ENCODE measurements around the gene CASQ1.

Gene CASQ1

DNA sequence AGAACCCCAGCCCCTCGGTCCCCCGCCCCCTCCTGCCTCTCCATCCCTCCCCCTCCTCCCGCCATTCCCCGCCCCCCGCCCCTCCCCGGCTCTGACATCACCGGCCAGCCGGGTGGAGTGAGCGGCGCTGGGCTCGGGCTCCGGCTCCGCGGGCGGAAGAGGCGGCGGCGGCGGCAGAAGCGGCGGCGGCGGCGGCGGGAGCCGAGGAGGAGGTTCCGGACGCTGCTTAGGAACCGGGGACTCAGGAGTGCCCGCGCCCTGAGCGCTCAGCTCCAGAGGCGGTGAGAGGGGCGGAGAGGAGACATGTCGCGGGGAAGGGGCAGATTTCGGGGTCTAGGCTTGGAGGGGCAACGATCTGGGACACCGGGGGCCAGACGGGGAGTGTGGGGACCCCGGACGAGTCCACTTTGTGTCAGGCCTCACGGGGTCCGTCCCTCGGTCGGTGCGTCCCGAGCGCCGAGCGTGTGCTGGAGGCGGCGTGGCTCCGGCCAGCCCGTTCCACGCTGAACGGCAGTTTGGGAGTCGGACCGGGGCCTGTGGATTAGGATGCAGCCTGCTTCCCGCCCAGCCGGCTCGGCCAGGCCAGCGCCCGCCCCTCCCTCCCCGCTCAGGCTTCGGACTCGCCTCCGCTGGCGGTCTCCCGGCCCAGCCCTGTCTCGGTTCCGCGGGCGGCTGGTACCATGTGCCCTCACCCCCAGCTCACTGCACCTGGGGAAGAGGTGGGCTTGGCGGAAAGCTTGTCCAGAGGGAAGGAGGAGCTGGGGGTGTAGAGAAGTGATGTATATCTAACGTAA lies 15.1 kb downstream of the CASQ1 start, which contains the start of gene PEA15:
TSS of gene PEA15 (plus strand) at position 143 of the 794 bp plus-strand sequence. CDS start 6,161 bp downstream, outside the sequence.
- DNase-seq = peak in 1 of 2 experiments; percentile 66

DNA sequence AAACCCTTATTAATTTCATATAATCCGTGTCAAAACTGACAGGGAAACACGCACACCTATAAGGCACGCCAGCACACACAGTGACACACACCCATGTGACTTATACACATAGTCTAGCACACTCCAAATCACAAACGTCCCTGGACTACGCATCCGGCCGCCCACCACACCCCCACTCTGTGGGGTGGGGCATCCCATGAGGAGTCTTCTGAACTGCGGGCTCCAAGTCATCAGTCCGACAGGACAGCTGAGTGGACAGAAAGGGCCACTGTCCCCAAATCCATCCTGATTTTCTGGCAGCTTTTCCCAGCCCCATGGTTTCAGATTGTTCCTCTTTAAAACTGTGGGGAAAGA lies 15.6 kb downstream of the CASQ1 start:
- DNase-seq = no peak

DNA sequence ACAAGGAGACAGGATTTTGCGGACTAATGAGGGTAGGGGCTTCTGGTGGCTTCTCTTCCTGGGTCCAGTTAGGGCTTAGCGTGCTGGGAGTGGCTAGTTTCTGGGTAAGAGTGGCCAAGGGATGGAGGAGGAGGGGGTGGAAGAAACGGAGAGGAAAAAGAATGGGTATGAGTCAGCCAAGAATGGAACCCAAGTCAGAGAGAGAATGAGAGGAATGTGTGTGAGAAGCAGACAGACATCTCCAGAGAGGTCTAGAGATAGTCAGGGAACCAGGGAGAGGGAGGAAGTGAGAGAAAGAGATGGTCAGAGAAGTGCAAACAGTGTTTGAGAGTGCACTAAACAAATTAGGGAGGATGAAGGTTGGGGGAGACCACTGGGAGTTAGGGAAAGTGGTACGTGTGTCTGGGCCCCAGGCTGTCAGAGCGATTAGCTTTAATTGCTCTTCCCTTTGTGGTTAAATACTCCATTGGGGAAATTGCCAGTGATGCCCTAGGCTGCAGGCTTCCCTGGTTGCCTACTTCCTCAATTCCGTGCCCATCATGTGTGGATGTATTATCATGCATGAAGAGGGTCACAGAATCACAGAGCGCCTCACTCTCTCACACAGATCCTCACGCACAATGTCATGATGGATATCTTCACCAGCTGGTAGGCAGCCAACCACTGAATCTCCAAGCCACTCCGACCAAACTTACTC lies 16.2 kb downstream of the CASQ1 start:
- DNase-seq = no peak

DNA sequence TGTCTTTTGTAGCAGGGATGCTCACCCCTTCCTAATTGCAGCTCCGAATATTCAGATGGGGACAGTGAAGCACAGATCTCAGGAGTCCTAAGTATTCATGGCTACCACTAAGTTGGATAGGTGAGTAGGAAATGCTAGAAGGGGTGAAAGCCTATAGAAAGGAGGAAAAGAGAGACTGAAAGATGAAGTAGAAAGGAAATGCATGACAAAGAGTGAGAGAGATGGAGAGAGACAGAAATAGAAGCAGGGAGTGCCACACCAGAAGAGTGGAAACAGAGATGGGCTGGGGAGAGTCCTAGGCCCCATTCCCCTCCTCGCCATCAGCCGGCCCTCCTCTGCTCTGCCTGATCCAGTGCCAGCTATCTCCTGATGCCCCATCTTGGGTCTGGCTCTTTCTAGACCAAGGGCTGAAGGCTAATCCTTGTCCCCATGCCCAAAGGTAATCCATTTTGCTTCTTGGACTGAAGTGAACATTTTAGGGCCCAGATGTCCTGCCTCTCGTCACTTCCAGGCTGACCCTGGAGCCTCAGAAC lies 16.8 kb downstream of the CASQ1 start:
- no peak for DNase-seq

DNA sequence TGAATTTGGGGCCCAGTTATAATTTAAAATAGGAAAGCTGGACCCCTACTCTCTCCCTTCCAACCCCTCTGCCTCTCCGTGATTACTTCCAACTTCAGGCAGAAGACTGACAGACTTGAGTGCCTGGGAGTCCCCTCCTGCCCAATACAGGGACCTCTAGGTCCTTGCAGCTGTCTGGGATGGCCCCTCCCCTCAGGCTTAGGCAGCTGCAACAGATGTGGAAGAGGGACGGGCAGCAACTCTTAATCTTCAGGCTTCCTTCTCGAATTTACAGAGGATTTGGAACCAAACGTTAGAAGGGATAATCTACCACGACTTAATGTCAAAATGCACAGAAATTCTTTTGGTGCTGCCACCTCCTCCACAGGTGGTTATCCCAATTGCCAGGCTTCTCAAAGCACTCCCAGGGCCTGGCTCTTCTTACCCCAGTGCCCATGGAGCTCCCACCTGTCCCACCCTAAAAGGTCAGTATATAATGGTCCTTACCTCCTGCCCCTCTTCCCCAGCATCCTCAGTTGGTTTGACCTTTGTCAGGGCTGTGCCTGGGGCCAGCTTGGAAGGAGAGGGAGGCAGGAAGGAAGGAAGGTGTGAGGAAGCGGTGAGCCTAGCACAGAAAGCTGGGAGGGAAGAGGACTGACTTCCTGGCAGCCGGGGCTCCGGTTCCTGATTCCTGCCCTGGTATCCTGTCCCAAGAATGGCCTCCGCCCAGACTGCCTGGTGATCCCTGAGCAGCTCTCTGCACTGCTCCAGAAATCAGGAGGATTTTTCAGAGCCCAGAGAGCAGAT lies 17.6 kb downstream of the CASQ1 start:
- no peak for DNase-seq

DNA sequence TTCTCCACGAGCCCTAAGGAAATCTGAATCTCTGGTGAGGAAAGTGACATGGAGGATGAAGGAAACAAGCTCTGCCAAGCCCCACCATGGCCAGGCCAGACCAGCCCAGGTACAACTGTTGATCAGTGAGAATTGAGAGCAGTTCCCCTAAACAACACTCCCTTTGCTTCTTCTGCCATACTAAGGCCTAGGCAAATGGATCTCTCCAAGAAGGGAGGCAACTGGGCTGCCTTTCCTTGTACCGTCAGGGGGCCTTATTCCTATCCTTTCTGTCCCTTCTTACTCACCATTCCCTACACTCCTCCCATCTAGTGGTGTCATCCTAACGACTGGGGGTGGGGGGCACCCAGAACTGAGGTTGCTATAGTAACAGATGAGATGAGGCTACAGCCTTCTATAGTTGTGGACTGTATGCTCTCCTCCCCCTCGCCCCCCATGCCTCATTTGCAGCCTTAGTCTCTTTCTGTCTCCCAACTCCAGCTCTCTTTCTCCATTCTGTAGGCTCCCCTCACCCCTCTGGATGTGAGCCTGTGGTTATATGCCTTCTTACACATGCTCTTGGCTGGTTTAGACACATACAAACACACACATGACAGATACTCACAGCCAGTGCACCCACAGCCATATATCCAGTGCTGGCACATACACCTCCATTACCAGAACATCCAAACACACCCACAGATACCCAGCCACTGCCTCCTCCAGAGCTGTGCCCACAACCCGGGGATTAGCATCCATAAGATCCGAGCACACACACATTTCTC lies 18.4 kb downstream of the CASQ1 start:
- DNase-seq = no peak

DNA sequence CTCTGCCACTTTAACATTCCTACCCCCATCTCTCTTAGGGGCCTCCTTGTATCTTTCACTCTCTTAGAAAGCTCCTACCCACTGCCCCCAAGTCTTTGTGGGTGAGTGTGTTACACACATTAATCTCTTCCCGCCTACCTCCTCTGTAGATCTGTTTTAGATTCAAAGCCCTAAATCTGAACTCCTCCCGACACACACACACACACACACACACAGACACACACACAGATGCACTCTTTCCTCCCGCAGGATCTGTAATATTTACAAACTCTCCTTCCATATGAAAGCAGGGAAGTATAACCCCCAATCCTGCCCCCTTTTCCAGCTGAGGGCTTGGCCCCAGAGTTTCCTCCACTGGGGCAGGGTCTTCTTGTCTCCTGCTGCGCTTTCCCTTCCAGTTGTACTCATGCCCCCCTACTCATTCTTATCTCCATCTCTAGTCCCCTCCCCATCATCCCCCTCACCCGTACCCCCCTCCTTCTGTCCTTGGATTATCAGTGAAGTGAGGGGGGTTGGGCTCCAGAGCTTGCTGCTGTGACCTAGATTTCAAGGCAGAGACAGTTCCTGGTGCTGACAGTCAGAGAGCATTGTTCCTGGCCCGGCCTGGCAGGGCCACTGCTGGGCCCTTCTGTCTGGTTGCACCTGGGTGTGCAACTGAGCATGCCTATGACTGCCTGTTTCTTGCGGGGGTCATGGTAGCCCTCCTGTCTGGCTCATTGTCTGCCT lies 19.1 kb downstream of the CASQ1 start:
- DNase-seq = no peak

DNA sequence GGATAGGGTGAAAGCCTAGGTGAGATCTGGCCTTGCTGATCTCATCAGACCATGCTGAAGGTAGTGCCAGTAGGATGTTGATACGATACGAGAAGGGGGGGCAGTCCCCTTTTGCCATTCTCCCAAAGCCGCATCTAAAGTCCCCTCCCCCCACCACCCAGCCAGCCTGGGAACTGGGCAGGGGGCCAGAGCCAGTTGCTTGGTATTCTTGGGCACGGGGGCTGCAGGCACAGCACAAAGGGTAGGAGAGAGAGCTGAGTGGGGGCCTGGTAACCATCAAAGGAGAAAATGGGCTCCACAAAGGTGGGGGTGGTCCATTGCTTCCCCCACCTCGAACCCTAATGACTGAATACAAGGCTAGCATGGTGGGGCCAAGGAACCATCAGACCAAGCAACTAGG lies 20.2 kb downstream of the CASQ1 start:
- DNase-seq = no peak

DNA sequence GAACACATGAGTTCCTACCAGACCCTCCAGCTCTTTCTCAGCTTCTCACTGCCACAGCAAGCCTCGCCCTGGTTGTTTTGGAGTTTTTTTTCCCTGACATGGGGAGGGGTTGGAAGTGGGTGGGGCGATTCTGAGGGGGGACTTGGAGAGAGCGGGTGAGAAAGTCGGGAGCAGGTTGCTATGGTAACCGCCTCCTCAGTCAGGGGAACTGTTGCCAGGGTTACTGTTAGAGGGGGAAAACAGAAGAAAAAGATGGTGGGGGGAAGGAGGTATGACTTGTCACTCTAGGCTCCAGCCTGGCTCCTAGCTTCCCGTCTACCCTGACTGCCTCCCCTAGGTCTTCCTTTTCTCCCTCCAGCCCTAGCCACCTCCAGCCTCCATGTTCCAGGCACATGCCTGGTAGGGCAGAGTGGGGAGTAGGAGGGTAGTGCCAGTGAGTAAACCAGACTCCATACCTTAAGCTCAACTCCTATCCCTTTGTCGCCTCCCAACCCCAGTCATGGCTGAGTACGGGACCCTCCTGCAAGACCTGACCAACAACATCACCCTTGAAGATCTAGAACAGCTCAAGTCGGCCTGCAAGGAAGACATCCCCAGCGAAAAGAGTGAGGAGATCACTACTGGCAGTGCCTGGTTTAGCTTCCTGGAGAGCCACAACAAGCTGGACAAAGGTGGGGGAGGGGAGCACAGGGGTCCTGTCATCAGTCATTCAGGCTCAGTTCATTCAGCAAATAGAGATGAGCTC lies 20.8 kb downstream of the CASQ1 start:
- DNase-seq = no peak

DNA sequence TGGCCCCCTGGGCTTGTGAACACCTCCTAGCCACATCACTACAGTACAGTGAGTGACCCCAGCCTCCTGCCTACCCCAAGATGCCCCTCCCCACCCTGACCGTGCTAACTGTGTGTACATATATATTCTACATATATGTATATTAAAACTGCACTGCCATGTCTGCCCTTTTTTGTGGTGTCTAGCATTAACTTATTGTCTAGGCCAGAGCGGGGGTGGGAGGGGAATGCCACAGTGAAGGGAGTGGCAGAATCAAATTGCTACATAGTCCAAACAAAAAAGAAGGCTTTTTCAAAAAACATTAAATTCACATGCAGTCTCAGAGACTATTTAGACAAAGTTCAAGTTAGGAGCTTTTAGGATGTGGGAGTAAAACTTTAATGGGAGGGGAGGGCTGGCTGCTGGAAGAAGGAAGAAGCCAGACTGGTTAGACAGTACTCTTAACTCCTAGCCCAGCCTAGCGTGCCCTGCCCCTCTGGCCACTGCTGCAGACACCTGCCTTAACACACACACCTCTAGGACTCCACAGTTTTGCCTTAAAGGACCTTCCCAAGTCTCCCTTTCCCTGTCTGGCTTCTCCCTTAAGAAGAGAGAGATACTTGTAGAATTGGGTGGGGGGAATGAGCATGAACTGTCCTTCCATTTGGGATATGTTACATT lies 24.2 kb downstream of the CASQ1 start:
- no peak for DNase-seq

DNA sequence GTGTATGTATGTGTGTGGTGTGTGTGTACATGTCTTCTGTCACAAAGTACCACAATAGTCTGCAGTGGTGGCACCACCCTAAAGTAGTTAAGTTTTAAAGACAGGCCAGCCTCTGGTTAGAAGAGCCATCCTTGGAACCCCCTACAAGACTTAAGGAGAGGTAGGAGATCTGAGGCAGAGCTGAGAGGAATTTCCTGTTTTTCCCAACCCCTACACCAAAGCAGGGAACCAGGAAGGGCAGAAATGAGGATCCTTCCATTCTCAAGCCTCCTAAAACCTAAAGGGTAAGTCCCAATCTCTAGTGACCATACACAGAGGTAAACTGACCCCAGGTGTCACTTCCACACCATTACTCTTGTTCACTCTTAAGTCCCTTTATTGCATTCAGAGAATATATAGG lies 25.9 kb downstream of the CASQ1 start:
- DNase-seq = no peak

DNA sequence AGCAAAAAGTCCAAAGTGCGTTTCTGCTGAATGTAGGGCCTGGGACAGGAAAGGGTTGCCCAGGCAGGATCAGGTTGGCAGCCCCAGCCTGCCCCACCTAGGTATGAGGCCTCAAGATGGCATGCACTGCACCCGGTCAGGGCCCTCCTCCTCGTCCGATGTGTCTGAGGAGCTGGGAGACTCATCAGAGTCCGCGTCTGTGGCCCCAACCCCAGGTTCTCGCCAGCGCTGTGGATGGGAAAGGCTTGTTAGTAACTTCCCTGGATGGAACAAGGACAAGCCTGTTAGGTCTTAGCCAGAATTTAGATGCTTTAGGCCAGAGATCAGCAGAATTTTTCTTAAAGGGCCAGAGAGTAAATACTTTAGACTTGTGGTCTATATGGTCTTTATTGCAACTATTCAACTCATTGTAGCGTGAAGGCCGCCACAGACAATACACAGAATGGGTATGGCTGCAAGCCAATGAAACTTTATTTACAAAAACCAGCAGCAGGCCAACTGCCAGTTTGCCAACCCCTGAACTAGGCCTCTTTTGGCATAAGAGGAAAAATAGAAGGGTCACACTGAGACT lies 27.2 kb downstream of the CASQ1 start:
- DNase-seq = no peak

DNA sequence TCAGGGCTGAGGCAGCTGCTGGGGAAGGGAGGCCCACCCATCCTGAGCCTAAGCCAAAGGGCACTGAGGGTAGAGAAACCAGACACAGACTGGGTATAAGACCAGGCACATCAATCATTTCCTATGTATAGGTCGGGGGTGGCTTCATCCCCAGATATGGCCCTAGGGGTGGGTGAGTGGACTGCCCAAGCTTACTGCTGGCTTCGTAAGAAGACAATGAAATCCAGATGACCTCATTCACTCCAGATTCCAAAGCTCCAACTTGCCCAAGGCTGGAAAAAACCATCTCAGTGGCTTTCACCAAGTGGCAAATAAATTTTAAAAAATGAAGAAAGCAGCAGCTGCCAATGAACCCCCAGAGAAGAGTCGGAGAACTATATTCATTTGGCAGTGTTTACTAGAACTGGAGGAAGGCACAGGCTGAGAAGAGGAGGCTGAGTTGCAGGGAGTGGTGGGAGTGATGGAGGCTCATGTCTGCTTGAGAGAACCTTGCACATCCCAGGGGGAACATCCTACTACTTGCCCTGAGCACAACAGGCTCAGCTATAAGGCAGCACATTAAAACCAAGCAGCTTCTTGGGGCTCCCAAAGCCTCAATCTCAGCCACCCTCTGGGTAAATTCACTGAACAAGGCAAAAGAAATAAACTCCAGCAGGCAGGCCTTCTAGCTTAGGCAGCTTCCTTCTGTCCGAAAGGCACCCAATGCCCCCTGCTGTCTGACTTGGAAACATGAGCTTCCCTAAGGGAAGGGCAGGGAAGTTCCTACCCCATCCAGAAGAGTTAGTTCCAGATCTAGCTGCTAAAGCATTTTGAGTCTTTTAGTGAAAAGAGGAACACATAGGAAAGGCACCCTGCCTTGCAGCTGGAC lies 28.9 kb downstream of the CASQ1 start:
- peak; percentile 6 to 25 for DNase-seq

DNA sequence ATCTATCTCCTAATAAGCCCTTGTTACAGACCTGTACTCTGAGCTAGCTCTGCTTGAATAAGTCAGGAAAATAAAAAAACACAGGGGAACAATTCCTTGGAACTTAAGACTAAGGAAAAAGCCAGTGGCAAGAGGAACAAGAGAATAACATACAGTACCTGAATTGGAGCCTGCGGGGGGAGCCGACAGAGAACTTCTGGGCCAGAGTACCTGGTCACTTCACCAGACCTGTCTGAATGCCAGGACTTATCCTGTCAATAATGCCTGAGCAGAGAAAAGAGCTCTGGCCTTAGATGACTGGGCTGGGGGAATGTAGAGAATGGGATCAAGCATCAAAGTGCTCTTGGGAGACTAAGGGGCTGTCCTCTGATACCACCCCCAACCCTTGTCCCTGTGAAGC lies 29.9 kb downstream of the CASQ1 start:
- no peak for DNase-seq

DNA sequence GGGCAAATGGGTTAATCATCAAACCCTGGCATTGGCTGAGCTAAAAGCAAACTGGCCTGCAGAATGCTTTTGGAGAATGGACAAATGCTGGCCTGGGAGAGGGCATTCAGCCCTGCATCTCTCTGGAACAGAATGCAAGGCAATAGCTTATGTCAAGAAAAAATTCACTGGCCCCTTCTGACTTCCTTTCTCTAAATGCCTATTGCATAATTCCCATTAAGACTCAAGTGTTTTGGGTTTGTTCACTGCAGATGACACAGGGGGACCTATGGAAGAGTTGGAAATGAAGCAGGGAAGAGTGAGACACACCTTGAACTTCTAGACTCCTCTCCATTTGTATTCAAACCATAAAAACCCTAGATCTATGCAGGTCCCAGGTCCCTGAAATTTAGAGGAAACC lies 30.7 kb downstream of the CASQ1 start:
- DNase-seq = no peak

DNA sequence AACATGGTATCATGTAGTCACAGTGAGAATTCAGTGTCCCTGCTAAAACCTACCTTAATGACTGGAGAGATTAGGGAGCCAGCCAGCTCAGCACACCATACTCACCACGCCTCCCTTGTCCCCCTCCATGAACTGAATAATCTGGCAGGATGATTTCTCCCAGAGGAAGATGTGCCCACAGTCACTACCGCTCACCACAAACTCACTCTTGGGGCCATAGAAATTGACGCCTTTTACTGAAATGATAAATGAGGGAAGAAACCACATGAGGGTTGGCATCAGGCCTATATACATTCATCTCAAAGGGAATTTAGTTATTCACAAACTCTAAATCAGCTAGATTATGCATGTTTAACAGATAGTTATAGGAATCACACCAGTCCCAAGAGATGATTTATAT lies 32.2 kb downstream of the CASQ1 start:
- DNase-seq = no peak

DNA sequence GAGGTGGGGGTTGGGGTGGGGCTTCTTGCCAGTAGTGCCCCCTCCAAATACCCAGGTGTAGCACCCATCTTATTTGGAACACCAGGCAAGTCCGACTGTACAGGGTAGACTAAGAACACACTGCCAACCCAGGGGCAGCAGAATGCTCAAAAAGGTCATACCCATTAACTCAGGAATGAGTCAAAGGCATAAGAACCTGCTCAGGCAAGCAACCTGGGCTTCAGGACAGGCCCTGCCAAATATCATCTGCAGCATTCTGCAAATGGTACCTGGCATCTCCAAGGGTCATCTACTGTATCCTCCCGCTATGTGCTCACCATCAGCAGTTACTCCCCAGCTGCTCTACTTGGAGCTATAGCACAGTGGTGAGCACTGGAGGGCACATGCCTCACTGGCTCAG lies 34.2 kb downstream of the CASQ1 start:
- no peak for DNase-seq

DNA sequence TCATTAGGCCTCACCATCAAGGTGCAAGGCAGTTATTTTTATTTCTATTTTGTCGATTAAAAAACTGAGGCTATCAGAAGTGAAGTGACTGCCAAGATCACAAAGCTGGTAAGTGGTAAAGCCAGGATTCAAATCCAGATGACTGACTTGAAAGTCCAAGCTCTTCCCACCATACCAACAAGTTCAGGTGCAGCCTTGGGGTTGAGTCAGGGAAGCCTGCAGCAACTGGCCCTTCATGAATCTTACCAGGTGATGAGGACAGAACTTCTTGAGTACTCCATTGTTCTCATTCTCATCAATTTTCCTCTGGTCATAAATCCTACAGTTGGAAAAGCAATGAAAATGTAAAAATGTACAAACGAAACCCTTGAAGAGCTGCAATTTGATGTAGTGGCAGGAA lies 35.0 kb downstream of the CASQ1 start:
- no peak for DNase-seq

DNA sequence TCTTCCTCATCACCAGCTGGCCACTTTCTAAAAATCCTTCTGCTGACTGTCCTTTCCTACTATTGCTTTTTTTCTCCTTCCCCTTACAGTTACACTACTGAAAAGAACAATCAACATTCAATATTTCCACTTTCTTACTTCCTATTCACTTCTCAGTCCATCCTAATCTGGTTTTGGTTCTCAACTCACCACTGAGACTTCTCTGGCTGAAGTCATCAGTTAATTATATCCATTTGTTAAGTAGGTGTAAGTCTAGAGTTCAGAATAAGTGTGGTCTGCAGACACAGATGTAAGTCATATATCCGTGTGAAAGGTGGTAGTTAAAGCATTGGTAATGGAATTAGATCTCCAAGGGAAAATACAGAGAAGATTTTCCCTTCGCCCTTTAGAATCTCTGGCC lies 36.2 kb downstream of the CASQ1 start:
- no peak for DNase-seq

All from SHP77 (cell line).